AG08396 (cell line): ENCODE data around the gene ABCC4.
"Not testable (repeated sequence)": the region's sequence is repeated elsewhere in the genome, so short reads cannot be mapped to it uniquely, and the experiment has no call there.

Experiments used
- DNase-seq: peaks from one replicate; pipeline ENCODE4 v3.0.0; 2012; ENCODE audit warnings: low spot score, mixed read lengths

Gene ABCC4

DNA sequence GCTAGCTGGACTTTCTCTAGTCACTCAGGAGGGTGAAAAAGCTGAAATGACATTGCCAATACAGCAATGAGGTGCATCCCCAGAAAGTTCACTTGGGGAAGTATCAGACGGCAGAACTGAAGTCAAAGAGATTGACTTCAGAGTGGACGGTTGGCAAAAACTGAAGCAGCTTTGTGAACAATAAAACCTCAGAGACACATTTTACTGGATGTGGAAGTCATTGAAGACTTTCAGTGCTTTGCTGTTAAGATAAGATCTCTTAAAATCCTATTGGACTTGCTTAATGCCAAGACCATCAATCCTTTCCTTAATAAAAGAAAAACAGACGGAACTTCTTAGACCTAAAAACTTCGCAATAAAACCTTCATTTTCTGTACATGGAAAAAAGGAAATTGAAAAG is 103.7 kb downstream of the ABCC4 start:
- DNase-seq: no peak

DNA sequence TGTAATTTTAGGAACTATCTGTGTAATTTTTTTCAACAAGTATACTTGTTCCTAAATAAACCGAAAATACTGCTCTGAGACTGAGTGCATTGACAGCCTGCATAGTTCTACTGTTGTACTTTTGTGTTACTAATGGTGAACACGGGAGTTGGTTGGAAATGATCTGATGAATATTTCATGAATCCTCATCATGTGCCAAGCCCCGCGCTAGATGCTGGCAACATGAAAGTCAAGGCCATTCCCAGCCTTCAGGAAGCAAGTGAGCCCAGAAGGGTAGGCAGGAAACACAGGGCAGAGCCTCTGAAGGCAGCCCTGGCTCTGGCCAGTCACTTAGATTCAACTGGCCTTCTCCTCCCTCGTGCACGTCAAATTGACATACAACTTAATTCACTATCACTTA is 106.1 kb downstream of the ABCC4 start:
- no peak for DNase-seq

DNA sequence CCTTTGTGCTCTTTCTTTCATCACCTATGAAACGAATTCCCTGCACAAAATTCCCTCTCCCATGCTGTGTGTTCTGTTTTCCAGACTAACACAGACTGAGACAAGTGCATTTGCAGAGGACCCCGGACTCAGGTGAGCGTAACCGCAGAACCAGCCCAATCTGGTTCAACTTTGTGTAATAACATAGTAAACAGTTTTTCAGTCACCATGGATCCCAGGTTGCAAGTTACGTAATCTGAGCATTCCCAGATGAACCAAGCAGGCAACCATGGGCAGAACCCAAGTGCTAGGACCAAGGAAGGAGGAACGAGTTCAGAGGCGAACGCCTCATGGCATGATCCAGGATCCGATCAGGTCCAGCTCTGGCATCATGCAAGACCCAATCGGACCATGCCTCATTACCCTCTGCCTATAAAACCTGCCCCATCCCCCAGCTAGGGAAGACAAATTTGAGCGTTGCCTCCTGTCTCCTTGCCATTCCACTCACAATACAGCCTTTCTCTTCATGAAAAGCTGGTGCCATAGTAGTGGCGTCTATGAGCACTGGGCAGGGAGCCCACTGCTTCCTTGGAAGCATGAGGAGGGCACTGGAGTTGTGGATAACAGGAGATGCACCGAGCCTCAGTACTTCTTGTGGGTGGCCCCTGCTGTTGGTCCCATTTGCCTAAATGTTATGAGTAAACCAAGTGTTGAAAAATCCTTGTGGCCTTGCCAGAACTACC is 107.6 kb downstream of the ABCC4 start:
- no peak for DNase-seq

GRCh38 chr13:95192998-95193397 is 108.3 kb downstream of the ABCC4 start:
- DNase-seq: no peak

GRCh38 chr13:95192564-95192945 is 108.7 kb downstream of the ABCC4 start:
- DNase-seq: not testable (repeated sequence)

GRCh38 chr13:95191821-95192563 is 109.3 kb downstream of the ABCC4 start:
- DNase-seq: peak; percentile 78

GRCh38 chr13:95188128-95188527 is 113.1 kb downstream of the ABCC4 start:
- DNase-seq: no peak

DNA sequence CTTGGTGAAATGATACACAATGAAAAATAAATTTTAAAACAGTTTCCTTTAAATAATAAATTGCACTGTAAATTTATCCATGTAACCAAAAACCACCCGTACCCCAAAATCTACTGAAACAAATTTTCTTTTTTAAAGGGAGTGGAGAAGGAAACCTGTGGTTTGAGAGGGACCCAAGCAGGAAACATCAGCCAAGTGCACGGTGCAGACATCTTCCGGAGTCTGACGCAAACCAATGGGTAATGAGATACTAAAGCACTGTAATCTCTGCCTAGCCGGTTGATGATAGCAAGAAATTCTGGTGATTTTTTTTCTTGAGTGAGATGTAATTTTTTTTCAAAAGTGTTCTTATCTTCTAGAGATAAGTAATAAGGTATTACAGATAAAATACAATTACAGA is 115.4 kb downstream of the ABCC4 start:
- DNase-seq: no peak

GRCh38 chr13:95185311-95185710 is 115.9 kb downstream of the ABCC4 start:
- no peak for DNase-seq

- no peak for DNase-seq
Observed at GRCh38 chr13:95184317-95184716, 116.9 kb downstream of the ABCC4 start.

GRCh38 chr13:95182570-95183265 is 118.5 kb downstream of the ABCC4 start:
- DNase-seq: no peak

GRCh38 chr13:95181586-95181985 is 119.7 kb downstream of the ABCC4 start:
- no peak for DNase-seq

- DNase-seq: no peak
Observed at GRCh38 chr13:95180513-95181245, 120.6 kb downstream of the ABCC4 start.

DNA sequence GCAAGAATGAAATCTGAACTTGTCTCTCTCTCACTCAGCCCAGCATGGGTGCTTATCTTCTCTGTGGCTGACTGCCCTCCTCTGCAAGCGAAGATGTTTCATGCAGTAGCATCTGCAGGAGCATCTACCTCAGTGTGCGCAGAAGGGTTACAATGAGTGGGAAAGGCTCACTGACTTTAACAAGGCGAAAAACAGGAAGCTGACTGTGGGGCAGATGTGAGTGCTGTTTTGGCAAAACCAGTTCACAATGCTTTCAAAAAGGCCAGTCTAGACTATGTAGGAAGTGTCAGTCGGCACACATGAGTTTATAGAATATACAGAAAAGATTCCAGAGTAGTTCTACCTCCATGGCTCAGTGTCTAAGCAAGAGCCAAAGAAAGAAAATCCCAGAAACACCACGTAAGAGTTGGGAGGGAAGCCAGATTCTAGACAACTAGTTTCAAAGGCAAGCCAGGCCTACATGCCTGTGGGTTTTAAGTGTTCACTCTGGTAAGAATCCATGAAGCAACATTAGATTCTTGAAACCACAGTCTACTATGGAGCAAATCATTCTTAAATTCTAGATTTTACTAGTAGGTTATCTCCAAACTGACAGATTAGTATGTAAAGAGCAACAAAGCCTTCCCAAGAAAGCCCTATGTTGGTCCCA is 124.5 kb downstream of the ABCC4 start:
- DNase-seq: no peak

GRCh38 chr13:95174517-95174916 is 126.7 kb downstream of the ABCC4 start:
- no peak for DNase-seq

GRCh38 chr13:95168191-95168590 is 133.1 kb downstream of the ABCC4 start:
- no peak for DNase-seq

DNA sequence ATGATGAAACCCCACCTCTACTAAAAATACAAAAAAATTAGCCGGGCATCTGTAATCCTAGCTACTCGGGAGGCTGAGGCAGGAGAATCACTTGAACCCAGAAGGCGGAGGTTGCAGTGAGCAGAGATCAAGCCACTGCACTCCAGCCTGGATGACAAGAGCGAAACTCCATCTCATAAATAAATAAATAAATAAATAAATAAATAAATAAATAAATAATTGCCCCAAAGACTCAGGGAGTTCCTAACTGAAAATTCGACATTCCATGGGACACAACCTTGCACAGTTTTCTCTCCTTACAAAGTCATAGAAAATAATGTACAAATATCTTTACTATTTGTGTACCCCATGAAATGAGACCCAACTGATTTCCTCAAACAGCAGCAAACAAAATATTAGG is 134.2 kb downstream of the ABCC4 start:
- DNase-seq: not testable (repeated sequence)

DNA sequence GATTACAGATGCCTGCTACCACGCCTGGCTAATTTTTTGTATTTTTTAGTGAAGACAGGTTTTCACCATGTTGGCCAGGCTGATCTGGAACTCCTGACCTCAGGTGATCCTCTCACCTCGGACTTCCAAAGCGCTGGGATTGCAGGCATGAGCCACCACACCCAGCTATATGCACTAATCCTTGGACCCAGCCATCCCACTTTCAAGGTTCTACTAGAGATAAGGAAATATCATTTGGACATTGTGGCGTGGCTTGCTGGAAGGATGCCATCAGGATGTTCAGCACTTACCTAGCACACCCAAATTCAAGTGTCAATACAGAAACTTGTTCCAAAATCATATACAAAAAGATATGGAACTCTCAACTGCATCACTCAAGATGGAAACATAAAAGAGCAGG is 136.4 kb downstream of the ABCC4 start:
- DNase-seq: no peak

- DNase-seq: peak; percentile 12
Observed at GRCh38 chr13:95160112-95160906, 140.9 kb downstream of the ABCC4 start.

GRCh38 chr13:95159458-95159857 is 141.8 kb downstream of the ABCC4 start:
- DNase-seq: no peak

GRCh38 chr13:95156208-95156607 is 145.0 kb downstream of the ABCC4 start:
- DNase-seq: no peak
